GM12891 (cell line): ENCODE results near the gene PTPRG.

ENCODE experiments used
- PAX5 ChIP-seq: IDR thresholded peaks from 2 replicates; pipeline ENCODE4 v1.6.1; 2011; ENCODE audit warnings: low read length, moderate library complexity, mild to moderate bottlenecking; ENCODE audit not compliant: insufficient read depth, severe bottlenecking
- POLR2A ChIP-seq: IDR thresholded peaks from 2 replicates; pipeline ENCODE4 v1.6.1; 2011; ENCODE audit warnings: low read depth, low read length, control low read depth
- POLR2AphosphoS5 ChIP-seq: IDR thresholded peaks from 2 replicates; pipeline ENCODE4 v1.6.1; 2011; ENCODE audit warnings: low read depth, low read length, control low read depth
- POU2F2 ChIP-seq: IDR thresholded peaks from 2 replicates; pipeline ENCODE4 v1.6.1; 2011; ENCODE audit warnings: low read depth, mild to moderate bottlenecking, control low read depth, low read length, moderate library complexity
- SPI1 ChIP-seq: IDR thresholded peaks from 2 replicates; pipeline ENCODE4 v1.6.1; 2011; ENCODE audit warnings: low read depth, low read length, control low read depth

DNA sequence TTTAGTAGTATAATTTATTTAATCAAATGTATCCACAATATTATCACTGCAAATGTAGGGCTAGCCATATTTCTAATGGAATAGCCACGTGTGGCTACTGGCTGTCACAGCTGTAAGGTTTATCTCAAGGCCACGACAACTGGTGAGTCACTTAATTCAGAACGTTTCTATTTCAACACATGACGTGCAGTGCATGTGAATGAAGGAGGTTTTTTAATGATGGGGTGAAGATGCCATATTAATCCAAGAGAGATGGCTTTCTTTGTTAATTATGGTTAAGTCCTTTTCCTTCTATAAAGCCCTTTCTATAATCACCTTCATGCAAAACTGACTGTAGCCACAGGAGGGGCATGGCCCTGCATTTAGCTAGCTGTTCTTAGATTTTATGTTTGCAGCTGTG lies 600.0 kb downstream of the PTPRG start:
- TF ChIP-seq POLR2AphosphoS5 (no peak), POLR2A (no peak), SPI1 (no peak), PAX5 (no peak), POU2F2 (no peak)
